ENCODE results near the gene ARHGAP28.

ARHGAP28 gene

GRCh38 chr18:6920099-6920955, 190.8 kb downstream of the ARHGAP28 start:
- no peaks in the 10 kb centered on the region for H3K27me3 ChIP-seq (ENCODE audit: control insufficient read depth, low read length)
- no peak overlapping the region for H3K27ac ChIP-seq (ENCODE audit: low read depth, low read length)

GRCh38 chr18:6921571-6921970, 192.1 kb downstream of the ARHGAP28 start:
- Histone ChIP-seq H3K9me3 (ENCODE audit: control insufficient read depth, insufficient read depth, low read length) (no peaks in the 10 kb centered on the region), H3K4me2 (ENCODE audit: low read length) (no peak overlapping the region), H3K27ac (ENCODE audit: low read depth, low read length) (no peak overlapping the region), H3K9me2 (replicated peaks; ENCODE audit: control insufficient read depth, low read length) (no peaks in the 10 kb centered on the region), H3K36me3 (ENCODE audit: control insufficient read depth, low read length) (no peaks in the 10 kb centered on the region), H4K20me1 (ENCODE audit: control insufficient read depth, insufficient read depth, low read depth, low read length) (no peaks in the 10 kb centered on the region), H3K79me2 (ENCODE audit: control insufficient read depth, low read length) (no peaks in the 10 kb centered on the region), H3K27me3 (ENCODE audit: control insufficient read depth, low read length) (no peaks in the 10 kb centered on the region), H3F3A (ENCODE audit: control insufficient read depth, insufficient read depth) (no peaks in the 10 kb centered on the region), H3K4me1 (ENCODE audit: control insufficient read depth, low read length) (no peaks in the 10 kb centered on the region), H3K4me3 (ENCODE audit: low read length) (no peak overlapping the region)
- no peak for TF ChIP-seq EZH2phosphoT487 (IDR thresholded peaks at IDR 0.05; ENCODE audit: borderline replicate concordance, low read length)
- no peak for TF ChIP-seq CTCF (IDR thresholded peaks at IDR 0.05; ENCODE audit: low read depth, low read length, poor library complexity, severe bottlenecking)

More at GRCh38 chr18:6920099-6920955, 190.8 kb downstream of the ARHGAP28 start:
- H4K20me1 ChIP-seq (ENCODE audit: control insufficient read depth, insufficient read depth, low read depth, low read length) = no peaks in the 10 kb centered on the region
- TF ChIP-seq EZH2phosphoT487 (IDR thresholded peaks at IDR 0.05; ENCODE audit: borderline replicate concordance, low read length) = no peak
- peak; percentile 43 for TF ChIP-seq CTCF (IDR thresholded peaks at IDR 0.05; ENCODE audit: low read depth, low read length, poor library complexity, severe bottlenecking)
- no peaks in the 10 kb centered on the region for H3K36me3 ChIP-seq (ENCODE audit: control insufficient read depth, low read length)
- H3K9me3 ChIP-seq (ENCODE audit: control insufficient read depth, insufficient read depth, low read length) = no peaks in the 10 kb centered on the region
- no peaks in the 10 kb centered on the region for H3K79me2 ChIP-seq (ENCODE audit: control insufficient read depth, low read length)
- no peaks in the 10 kb centered on the region for H3K4me1 ChIP-seq (ENCODE audit: control insufficient read depth, low read length)
- no peak overlapping the region for H3K4me2 ChIP-seq (ENCODE audit: low read length)
- no peaks in the 10 kb centered on the region for H3K9me2 ChIP-seq (replicated peaks; ENCODE audit: control insufficient read depth, low read length)
- H3F3A ChIP-seq (ENCODE audit: control insufficient read depth, insufficient read depth) = no peaks in the 10 kb centered on the region
- no peak overlapping the region for H3K4me3 ChIP-seq (ENCODE audit: low read length)

GRCh38 chr18:6923220-6923619, 193.7 kb downstream of the ARHGAP28 start:
- Histone ChIP-seq H3K9me2 (replicated peaks; ENCODE audit: control insufficient read depth, low read length) (no peaks in the 10 kb centered on the region), H3F3A (ENCODE audit: control insufficient read depth, insufficient read depth) (no peaks in the 10 kb centered on the region), H3K79me2 (ENCODE audit: control insufficient read depth, low read length) (no peaks in the 10 kb centered on the region), H3K27me3 (ENCODE audit: control insufficient read depth, low read length) (no peaks in the 10 kb centered on the region), H3K4me2 (ENCODE audit: low read length) (no peak overlapping the region), H3K27ac (ENCODE audit: low read depth, low read length) (no peak overlapping the region), H3K36me3 (ENCODE audit: control insufficient read depth, low read length) (no peaks in the 10 kb centered on the region), H3K4me1 (ENCODE audit: control insufficient read depth, low read length) (no peaks in the 10 kb centered on the region), H3K4me3 (ENCODE audit: low read length) (no peak overlapping the region), H4K20me1 (ENCODE audit: control insufficient read depth, insufficient read depth, low read depth, low read length) (no peaks in the 10 kb centered on the region), H3K9me3 (ENCODE audit: control insufficient read depth, insufficient read depth, low read length) (no peaks in the 10 kb centered on the region)
- no peak for TF ChIP-seq EZH2phosphoT487 (IDR thresholded peaks at IDR 0.05; ENCODE audit: borderline replicate concordance, low read length)
- TF ChIP-seq CTCF (IDR thresholded peaks at IDR 0.05; ENCODE audit: low read depth, low read length, poor library complexity, severe bottlenecking) = no peak
